RWPE1 (cell line): Measurements from ENCODE around the gene CDH11.

Source experiments
- CTCF ChIA-PET: fragments of 350-600 bp; sonication (Branson Sonifier 250); formaldehyde crosslinking; extraction: SDS; loops from one replicate; lab custom pipeline; 2021; lab: Yijun Ruan, JAX
- POLR2A ChIA-PET: fragments of 400-600 bp; formaldehyde crosslinking; extraction: SDS; loops from one replicate; lab custom pipeline; 2020; ENCODE audit warnings: antibody characterized with exemption; ENCODE audit not compliant: low non-redundant PET; lab: Yijun Ruan, JAX
- DNase-seq: peaks from one replicate; pipeline ENCODE4 v3.0.0; 2012; ENCODE audit warnings: low spot score
- H3K27ac ChIP-seq: fragments of 450-650 bp; 2 replicates; pipeline ENCODE4 v1.5.1; 2017
- CTCF ChIP-seq: fragments of 450-650 bp; conservative IDR thresholded peaks from 2 replicates; pipeline ENCODE4 v1.5.1; 2017; ENCODE audit warnings: low read depth, mild to moderate bottlenecking

CDH11 gene

GRCh38 chr16:65070831-65071432, 50.9 kb downstream of the CDH11 start:
- H3K27ac ChIP-seq: peak overlapping the region; percentile 29; the same call in 1 of the 2 replicates
- ChIA-PET POLR2A (no interaction called here), CTCF (interaction anchor here (0.5 kb wide), 1 partner anchor 494 kb away, joined by 6 read pairs; no protein-coding TSS in a partner anchor)
- TF ChIP-seq CTCF: no peak
- DNase-seq: peak; percentile 75

DNA sequence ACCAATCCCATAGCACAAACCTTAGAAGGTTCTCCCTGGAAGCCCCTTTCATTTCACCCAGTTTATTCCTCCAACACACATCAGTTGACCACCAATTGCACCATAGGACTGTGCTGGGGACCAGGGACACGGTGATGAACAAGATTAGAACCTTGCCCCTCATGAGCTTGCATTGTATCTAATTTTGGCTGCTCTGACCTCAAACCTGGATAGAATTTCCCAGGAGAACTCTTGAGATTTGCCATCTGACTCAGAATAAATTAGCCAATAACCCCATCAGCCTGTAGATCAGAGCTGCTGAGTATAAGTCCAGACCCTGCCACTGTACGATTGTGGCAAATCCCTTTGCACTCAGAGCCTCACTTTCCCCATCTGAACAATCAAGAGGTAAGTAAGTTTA, 52.1 kb downstream of the CDH11 start:
- POLR2A ChIA-PET: no interaction called here
- DNase-seq: no peak
- no peak overlapping the region for H3K27ac ChIP-seq
- TF ChIP-seq CTCF: no peak
- CTCF ChIA-PET: no interaction called here

DNA sequence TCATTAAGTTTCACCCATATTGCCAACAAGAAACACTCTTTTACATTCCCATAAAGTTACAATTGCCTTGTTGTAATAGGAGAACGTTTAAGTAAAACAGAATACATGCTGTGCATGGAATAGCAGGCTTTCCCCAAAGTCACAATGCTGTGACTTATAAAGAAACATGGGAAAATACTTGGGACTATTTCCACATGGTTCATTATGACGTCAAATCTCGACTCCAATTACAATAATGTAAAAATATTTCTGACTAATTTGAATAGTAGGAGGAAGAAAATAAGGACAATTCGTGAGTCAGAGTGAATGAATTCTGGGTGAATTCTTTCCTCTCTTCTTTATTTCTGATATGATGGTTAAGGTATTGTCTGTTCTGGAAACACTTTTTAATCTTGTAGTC, 52.8 kb downstream of the CDH11 start:
- no peak for TF ChIP-seq CTCF

GRCh38 chr16:65068151-65068740, 53.6 kb downstream of the CDH11 start:
- ChIA-PET POLR2A (no interaction called here), CTCF (no interaction called here)
- no peak for TF ChIP-seq CTCF
- no peak for DNase-seq
- no peak overlapping the region for H3K27ac ChIP-seq

More for the DNA sequence above, 52.8 kb downstream of the CDH11 start:
- H3K27ac ChIP-seq: no peak overlapping the region
- DNase-seq: peak; percentile 20
- ChIA-PET CTCF (no interaction called here), POLR2A (no interaction called here)

GRCh38 chr16:65066651-65067050, 55.2 kb downstream of the CDH11 start:
- CTCF ChIA-PET: no interaction called here
- TF ChIP-seq CTCF: no peak
- DNase-seq: no peak
- no peak overlapping the region for H3K27ac ChIP-seq
- POLR2A ChIA-PET: no interaction called here

DNA sequence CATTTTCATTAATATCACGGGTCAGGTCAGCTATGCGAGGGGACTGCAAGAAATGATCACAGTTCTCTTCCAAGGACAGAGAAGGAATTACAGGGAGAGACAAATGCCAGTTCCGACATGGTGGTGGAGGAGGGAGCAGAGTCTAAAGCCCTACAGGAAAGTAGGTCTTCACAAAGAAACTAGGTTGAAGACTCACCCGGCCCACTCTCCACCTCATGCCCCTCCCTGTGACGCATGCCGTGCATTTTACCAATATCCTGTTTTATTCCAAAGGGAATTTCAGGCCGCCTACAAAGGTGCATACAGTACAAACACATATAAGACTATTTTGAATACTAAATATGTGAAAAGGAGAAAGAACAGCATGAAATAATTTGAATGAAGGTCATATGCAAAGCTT, 56.8 kb downstream of the CDH11 start:
- ChIA-PET CTCF (no interaction called here), POLR2A (no interaction called here)
- DNase-seq: no peak
- no peak for TF ChIP-seq CTCF
- H3K27ac ChIP-seq: no peak overlapping the region
